K562 (cell line): Measurements from ENCODE around the gene ARF4. TPM values are rescaled to one million over a fixed set of nuclear protein-coding genes. Genes with fewer than 3 reads are reported as not detected.

ENCODE experiments used
- ARID2 ChIP-seq: fragments of 450-650 bp; IDR thresholded peaks from 2 replicates; pipeline ENCODE4 v1.6.1; 2017; ENCODE audit warnings: antibody characterized with exemption, mild to moderate bottlenecking
- BCOR ChIP-seq: fragments of 450-650 bp; IDR thresholded peaks from 2 replicates; pipeline ENCODE4 v1.6.1; 2016
- BRF1 ChIP-seq: IDR thresholded peaks from 3 replicates; pipeline ENCODE4 v1.6.1; 2011; ENCODE audit warnings: borderline replicate concordance, mild to moderate bottlenecking; ENCODE audit not compliant: insufficient read length; ENCODE audit errors: extremely low read depth
- CCNT2 ChIP-seq: IDR thresholded peaks from 2 replicates; pipeline ENCODE4 v1.6.1; 2011; ENCODE audit warnings: borderline replicate concordance, low read depth, mild to moderate bottlenecking, moderate library complexity, mixed read lengths, low read length; ENCODE audit not compliant: insufficient read length; ENCODE audit errors: extremely low read depth
- CEBPG ChIP-seq, 3 experiments: fragments of 200-800 bp in 1 of 3; sonication (Bioruptor generic) in 1 of 3; sonication (generic) in 1 of 3; formaldehyde crosslinking in 1 of 3; IDR thresholded peaks in 2 of 3; conservative IDR thresholded peaks in 1 of 3; 2 replicates each; pipeline versions ENCODE4 v1.6.1 to v1.8.0; 2016 to 2022; ENCODE audit warnings: missing compliant biosample characterization in 2 of 3, missing genetic modification characterization in 2 of 3, mild to moderate bottlenecking in 1 of 3, missing genetic modification reagents in 1 of 3
- DLX4 ChIP-seq: fragments of 250-450 bp; sonication (Bioruptor Pico); IDR thresholded peaks from 2 replicates; pipeline ENCODE4 v1.6.1; 2021; ENCODE audit warnings: mild to moderate bottlenecking
- FOXA1 ChIP-seq: fragments of 450-650 bp; IDR thresholded peaks from 2 replicates; pipeline ENCODE4 v1.6.1; 2016; ENCODE audit warnings: mild to moderate bottlenecking, borderline replicate concordance
- FOXJ2 ChIP-seq: fragments of 200-800 bp; sonication (Bioruptor generic); IDR thresholded peaks from 2 replicates; pipeline ENCODE4 v1.6.1; 2016; ENCODE audit warnings: missing genetic modification characterization, missing compliant biosample characterization
- KLF6 ChIP-seq: fragments of 250-450 bp; sonication (Bioruptor Pico); IDR thresholded peaks from 2 replicates; pipeline ENCODE4 v1.4.0; 2020; ENCODE audit warnings: mild to moderate bottlenecking, moderate library complexity, borderline replicate concordance
- LARP7 ChIP-seq: fragments of 450-650 bp; IDR thresholded peaks from 2 replicates; pipeline ENCODE4 v1.6.1; 2016
- LEF1 ChIP-seq: fragments of 450-650 bp; IDR thresholded peaks from 2 replicates; pipeline ENCODE4 v1.6.1; 2016; ENCODE audit warnings: mild to moderate bottlenecking
- NR3C1 ChIP-seq: sonication (generic); formaldehyde crosslinking; IDR thresholded peaks from 2 replicates; pipeline ENCODE4 v1.8.1; 2022; ENCODE audit warnings: missing genetic modification reagents
- RBFOX2 ChIP-seq: fragments of 200-400 bp; formaldehyde crosslinking; IDR thresholded peaks from 2 replicates; pipeline ENCODE4 v1.6.1; 2017; ENCODE audit warnings: low read depth, mild to moderate bottlenecking, low read length, moderate library complexity
- SMARCA4 ChIP-seq: fragments of 450-650 bp; IDR thresholded peaks from 2 replicates; pipeline ENCODE4 v1.6.1; 2016
- SRSF3 ChIP-seq: fragments of 200-400 bp; formaldehyde crosslinking; IDR thresholded peaks from 2 replicates; pipeline ENCODE4 v1.6.1; 2016; ENCODE audit warnings: mild to moderate bottlenecking, low read length, moderate library complexity; ENCODE audit not compliant: insufficient read depth
- TCF7L2 ChIP-seq: fragments of 150-350 bp; IDR thresholded peaks from 2 replicates; pipeline ENCODE4 v1.6.1; 2016; ENCODE audit warnings: low read depth, mild to moderate bottlenecking, low read length, moderate library complexity
- TEAD4 ChIP-seq, 2 experiments: sonication (generic) in 1 of 2; formaldehyde crosslinking in 1 of 2; IDR thresholded peaks; 2 replicates each; pipeline versions ENCODE4 v1.6.1 to v1.8.0; 2012 to 2022; ENCODE audit warnings: borderline replicate concordance in 1 of 2, inconsistent platforms in 1 of 2, low read length in 1 of 2, mild to moderate bottlenecking in 1 of 2, missing genetic modification reagents in 1 of 2
- ZBED1 ChIP-seq: IDR thresholded peaks from 2 replicates; pipeline ENCODE4 v1.6.1; 2014
- ZBTB9 ChIP-seq: fragments of 450-650 bp; formaldehyde crosslinking; IDR thresholded peaks from 2 replicates; pipeline ENCODE4 v1.4.0; 2020; ENCODE audit warnings: mild to moderate bottlenecking, moderate library complexity
- ZNF133 ChIP-seq: fragments of 250-450 bp; sonication (Bioruptor Pico); IDR thresholded peaks from 2 replicates; pipeline ENCODE4 v1.4.0; 2020; ENCODE audit warnings: mild to moderate bottlenecking
- ZNF217 ChIP-seq: sonication (generic); formaldehyde crosslinking; IDR thresholded peaks from 2 replicates; pipeline ENCODE4 v1.8.0; 2022; ENCODE audit warnings: mild to moderate bottlenecking, missing genetic modification reagents
- ZNF584 ChIP-seq: fragments of 200-800 bp; sonication (Bioruptor generic); IDR thresholded peaks from 2 replicates; pipeline ENCODE4 v1.6.1; 2016; ENCODE audit warnings: low read depth, mild to moderate bottlenecking, missing genetic modification characterization, missing compliant biosample characterization
- ZZZ3 ChIP-seq: fragments of 450-650 bp; IDR thresholded peaks from 2 replicates; pipeline ENCODE4 v1.6.1; 2016; ENCODE audit warnings: antibody characterized with exemption, mild to moderate bottlenecking, moderate library complexity
- polyA plus RNA-seq, 8 experiments: library from polyadenylated mRNA; depleted of rRNA in 4 of 8; stranded (reverse) in 5 of 8; unstranded in 3 of 8; fragments of >200 nt; fragmentation: Nextera tagmentation in 2 of 8; fragmentation: Illumina TruSeq in 1 of 8; extraction: Ambion mirVana in 2 of 8; extraction: Trizol in 1 of 8; gene quantifications; 2 replicates each; pipeline versions ENCODE4 v1.2.1 to v1.2.3, GENCODE V29; 2011 to 2014; ENCODE audit warnings: inconsistent platforms in 1 of 8, missing spikeins in 1 of 8
- total RNA-seq, 7 experiments: library from RNA; depleted of rRNA in 6 of 7; stranded (reverse); fragments of >200 nt in 6 of 7; fragmentation: Illumina TruSeq in 2 of 7; extraction: Trizol in 2 of 7; gene quantifications; 2 replicates each; pipeline versions ENCODE4 v1.2.1 to v1.2.3, GENCODE V29; 2011 to 2021; ENCODE audit warnings: low replicate concordance in 1 of 7
- TF ChIP-seq, protein P1 (sequence below): sonication (generic); formaldehyde crosslinking; IDR thresholded peaks from 2 replicates; pipeline ENCODE4 v1.8.0; 2022; ENCODE audit warnings: mild to moderate bottlenecking, missing genetic modification reagents

The ARF4 gene
- total and polyA plus RNA-seq, 9 of the 15 experiments (the other 6 are each of a cell fraction or from before 2014, with no cell fraction given), result 41.1 to 273 (median 83.8) TPM

DNA sequence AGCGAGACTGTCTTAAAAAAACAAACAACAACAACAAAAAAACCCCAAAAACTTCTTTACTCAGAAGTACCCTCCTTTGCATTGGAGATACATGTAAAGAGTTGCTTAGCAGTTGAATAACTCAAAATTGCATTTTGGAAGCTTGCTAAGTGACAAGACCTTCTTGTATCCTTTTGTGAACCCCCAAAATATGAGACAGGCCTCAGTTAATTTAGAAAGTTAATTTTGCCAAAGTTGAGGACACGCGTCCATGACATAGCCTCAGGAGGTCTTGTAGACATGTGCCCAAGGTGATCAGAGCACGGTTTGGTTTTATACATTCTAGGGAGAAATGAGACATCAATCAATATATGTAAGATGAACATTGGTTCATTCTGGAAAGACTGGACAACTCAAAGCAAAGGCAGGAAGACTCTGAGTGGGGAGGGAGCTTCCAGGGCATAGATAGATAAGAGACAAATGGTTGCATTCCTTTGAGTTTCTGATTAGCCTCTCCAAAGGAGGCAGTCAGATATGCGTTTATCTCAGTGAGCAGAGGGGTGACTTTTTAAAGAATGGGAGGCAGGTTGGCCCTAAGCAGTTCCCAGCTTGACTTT, 1.7 kb upstream of the ARF4 start (continued):
- TF ChIP-seq ZBTB9 (0 out of 2 replicates have a peak, but pooled peaks have one; percentile 36), FOXJ2 (tag) (no peak), CCNT2 (peak; percentile 54), ZBED1 (no peak), SRSF3 (no peak), ARID2 (no peak), FOXA1 (no peak), DLX4 (CRISPR knock-in tag) (no peak), TCF7L2 (no peak), ZNF133 (CRISPR knock-in tag) (no peak), LEF1 (peak; percentile 74; the same call in 1 of the 2 replicates), SMARCA4 (peak; percentile 94), ZNF217 (CRISPR knock-in tag) (no peak), ZZZ3 (no peak), ZNF584 (CRISPR knock-in tag) (peak; percentile 61; the same call in 1 of the 2 replicates), BCOR (peak; percentile 48; the same call in 1 of the 2 replicates), CEBPG (CRISPR knock-in tag; IDR thresholded peaks at IDR 0.05) (no peak), CEBPG (tag; conservative IDR thresholded peaks at IDR 0.05 in 1 of 2, IDR thresholded peaks at IDR 0.05 in 1 of 2) (no peak), BRF1 (no peak), NR3C1 (CRISPR knock-in tag) (no peak), KLF6 (CRISPR knock-in tag) (no peak), TEAD4 (IDR thresholded peaks at IDR 0.05; ENCODE audit: low read length) (peak; percentile 95), TEAD4 (CRISPR knock-in tag; IDR thresholded peaks at IDR 0.05; ENCODE audit: borderline replicate concordance) (no peak), RBFOX2 (no peak), LARP7 (no peak)
- TF ChIP-seq, protein P1, sequence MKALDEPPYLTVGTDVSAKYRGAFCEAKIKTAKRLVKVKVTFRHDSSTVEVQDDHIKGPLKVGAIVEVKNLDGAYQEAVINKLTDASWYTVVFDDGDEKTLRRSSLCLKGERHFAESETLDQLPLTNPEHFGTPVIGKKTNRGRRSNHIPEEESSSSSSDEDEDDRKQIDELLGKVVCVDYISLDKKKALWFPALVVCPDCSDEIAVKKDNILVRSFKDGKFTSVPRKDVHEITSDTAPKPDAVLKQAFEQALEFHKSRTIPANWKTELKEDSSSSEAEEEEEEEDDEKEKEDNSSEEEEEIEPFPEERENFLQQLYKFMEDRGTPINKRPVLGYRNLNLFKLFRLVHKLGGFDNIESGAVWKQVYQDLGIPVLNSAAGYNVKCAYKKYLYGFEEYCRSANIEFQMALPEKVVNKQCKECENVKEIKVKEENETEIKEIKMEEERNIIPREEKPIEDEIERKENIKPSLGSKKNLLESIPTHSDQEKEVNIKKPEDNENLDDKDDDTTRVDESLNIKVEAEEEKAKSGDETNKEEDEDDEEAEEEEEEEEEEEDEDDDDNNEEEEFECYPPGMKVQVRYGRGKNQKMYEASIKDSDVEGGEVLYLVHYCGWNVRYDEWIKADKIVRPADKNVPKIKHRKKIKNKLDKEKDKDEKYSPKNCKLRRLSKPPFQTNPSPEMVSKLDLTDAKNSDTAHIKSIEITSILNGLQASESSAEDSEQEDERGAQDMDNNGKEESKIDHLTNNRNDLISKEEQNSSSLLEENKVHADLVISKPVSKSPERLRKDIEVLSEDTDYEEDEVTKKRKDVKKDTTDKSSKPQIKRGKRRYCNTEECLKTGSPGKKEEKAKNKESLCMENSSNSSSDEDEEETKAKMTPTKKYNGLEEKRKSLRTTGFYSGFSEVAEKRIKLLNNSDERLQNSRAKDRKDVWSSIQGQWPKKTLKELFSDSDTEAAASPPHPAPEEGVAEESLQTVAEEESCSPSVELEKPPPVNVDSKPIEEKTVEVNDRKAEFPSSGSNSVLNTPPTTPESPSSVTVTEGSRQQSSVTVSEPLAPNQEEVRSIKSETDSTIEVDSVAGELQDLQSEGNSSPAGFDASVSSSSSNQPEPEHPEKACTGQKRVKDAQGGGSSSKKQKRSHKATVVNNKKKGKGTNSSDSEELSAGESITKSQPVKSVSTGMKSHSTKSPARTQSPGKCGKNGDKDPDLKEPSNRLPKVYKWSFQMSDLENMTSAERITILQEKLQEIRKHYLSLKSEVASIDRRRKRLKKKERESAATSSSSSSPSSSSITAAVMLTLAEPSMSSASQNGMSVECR, result no peak
